Trophoblast cell (in vitro differentiated cells and primary cell): Measurements from ENCODE around the gene LCE3B. TPM values are rescaled to one million over a fixed set of nuclear protein-coding genes. Genes with fewer than 3 reads are reported as not detected.
A peak's percentile ranks its signal among the peaks of the same experiment; 100 is the strongest.

Experiments used
- DNase-seq, 2 donors: peaks; one replicate each; pipeline ENCODE4 v3.0.0-alpha.2; 2016
- H2AFZ ChIP-seq: 2 replicates; pipeline ENCODE4 v1.6.1; 2013; ENCODE audit warnings: low read length, moderate library complexity, mild to moderate bottlenecking; ENCODE audit not compliant: insufficient read depth, poor library complexity
- H2AK5ac ChIP-seq: 2 replicates; pipeline ENCODE4 v1.6.1; 2013; ENCODE audit warnings: mild to moderate bottlenecking, low read length
- H2BK120ac ChIP-seq: 2 replicates; pipeline ENCODE4 v1.6.1; 2013; ENCODE audit warnings: low read length, mild to moderate bottlenecking, moderate library complexity; ENCODE audit not compliant: insufficient read depth, poor library complexity
- H2BK12ac ChIP-seq: 2 replicates; pipeline ENCODE4 v1.6.1; 2013; ENCODE audit warnings: mild to moderate bottlenecking, low read length, moderate library complexity
- H2BK5ac ChIP-seq: 2 replicates; pipeline ENCODE4 v1.6.1; 2013; ENCODE audit warnings: low read length, low read depth, moderate library complexity, mild to moderate bottlenecking; ENCODE audit not compliant: poor library complexity
- H3K14ac ChIP-seq: 2 replicates; pipeline ENCODE4 v1.6.1; 2013; ENCODE audit warnings: mild to moderate bottlenecking, low read length
- H3K18ac ChIP-seq: 2 replicates; pipeline ENCODE4 v1.6.1; 2013; ENCODE audit warnings: mild to moderate bottlenecking, low read length
- H3K23ac ChIP-seq: 2 replicates; pipeline ENCODE4 v1.6.1; 2013; ENCODE audit warnings: low read length
- H3K27ac ChIP-seq: 2 replicates; pipeline ENCODE4 v1.5.1; 2013; ENCODE audit warnings: low read depth, mild to moderate bottlenecking, inconsistent platforms, low read length, moderate library complexity
- H3K27me3 ChIP-seq: 2 replicates; pipeline ENCODE4 v1.6.1; 2013; ENCODE audit warnings: inconsistent platforms, mild to moderate bottlenecking, low read length, moderate library complexity; ENCODE audit not compliant: insufficient read depth
- H3K36me3 ChIP-seq, 2 experiments: 1 replicate in 1 of 2; 2 replicates in 1 of 2; pipeline ENCODE4 v1.6.1; 2013; ENCODE audit warnings: low read length in 2 of 2, mild to moderate bottlenecking in 2 of 2, moderate library complexity in 1 of 2; ENCODE audit not compliant: insufficient read depth in 2 of 2, control insufficient read depth in 1 of 2
- H3K4ac ChIP-seq: 2 replicates; pipeline ENCODE4 v1.6.1; 2013; ENCODE audit warnings: low read depth, mild to moderate bottlenecking, low read length, moderate library complexity
- H3K4me1 ChIP-seq, 2 experiments: 1 replicate in 1 of 2; 2 replicates in 1 of 2; pipeline ENCODE4 v1.6.1; 2013; ENCODE audit warnings: low read length in 2 of 2, mild to moderate bottlenecking in 2 of 2, moderate library complexity in 1 of 2; ENCODE audit not compliant: insufficient read depth in 2 of 2, control insufficient read depth in 1 of 2
- H3K4me2 ChIP-seq: 2 replicates; pipeline ENCODE4 v1.6.1; 2013; ENCODE audit warnings: inconsistent platforms, mild to moderate bottlenecking, low read length, moderate library complexity
- H3K4me3 ChIP-seq: 2 replicates; pipeline ENCODE4 v1.5.1; 2013; ENCODE audit warnings: mild to moderate bottlenecking, low read depth, low read length, inconsistent platforms
- H3K79me1 ChIP-seq: one replicate; pipeline ENCODE4 v1.6.1; 2013; ENCODE audit warnings: low read length
- H3K79me2 ChIP-seq: 2 replicates; pipeline ENCODE4 v1.6.1; 2013; ENCODE audit warnings: low read length, mild to moderate bottlenecking; ENCODE audit not compliant: control insufficient read depth, insufficient read depth, poor library complexity
- H3K9ac ChIP-seq: 2 replicates; pipeline ENCODE4 v1.6.1; 2013; ENCODE audit warnings: mild to moderate bottlenecking, low read length
- H3K9me3 ChIP-seq: 2 replicates; pipeline ENCODE4 v1.6.1; 2013; ENCODE audit warnings: low read depth, mild to moderate bottlenecking, control low read depth, inconsistent platforms, low read length; ENCODE audit not compliant: insufficient read depth
- H4K12ac ChIP-seq: 2 replicates; pipeline ENCODE4 v1.6.1; 2013; ENCODE audit warnings: low read depth, mild to moderate bottlenecking, low read length, moderate library complexity
- H4K8ac ChIP-seq: 2 replicates; pipeline ENCODE4 v1.6.1; 2013; ENCODE audit warnings: low read depth, mild to moderate bottlenecking, low read length, moderate library complexity
- H4K91ac ChIP-seq: one replicate; pipeline ENCODE4 v1.6.1; 2013; ENCODE audit warnings: low read depth, mild to moderate bottlenecking, low read length, moderate library complexity
- WGBS: extraction: QIAGEN DNeasy Blood & Tissue Kit; methylation state at CpG from one replicate; pipeline ENCODE4 v1.1.7; 2013; ENCODE audit warnings: missing lambda C conversion rate; ENCODE audit not compliant: insufficient read length, insufficient coverage; ENCODE audit errors: extremely low coverage; 5-methylcytosine and 5-hydroxymethylcytosine counted together
- polyA plus RNA-seq: library from polyadenylated mRNA; stranded (reverse); fragments of 200-250 nt; gene quantifications from 2 replicates; pipeline ENCODE4 v1.2.3, GENCODE V29; 2013

Gene LCE3B
- not detected in 2 replicates for polyA plus RNA-seq

- H3K18ac ChIP-seq, result no peak within 1 kb of the TSS
- H3K4me3 ChIP-seq, result no peak within 1 kb of the TSS
- no peak within 1 kb of the TSS for H3K14ac ChIP-seq
- H3K79me2 ChIP-seq, result no peaks in the 10 kb centered on the region
- WGBS, result no CpG with 5 or more reads among the region's 1 CpG
- no peaks in the 10 kb centered on the region for H3K36me3 ChIP-seq
- H3K27me3 ChIP-seq, result no peaks in the 10 kb centered on the region
- H4K8ac ChIP-seq, result no peak within 1 kb of the TSS
- H2AK5ac ChIP-seq, result no peak within 1 kb of the TSS
- DNase-seq, result no peak
- H3K4ac ChIP-seq, result no peak within 1 kb of the TSS
- H3K9me3 ChIP-seq, result no peaks in the 10 kb centered on the region
- H4K12ac ChIP-seq, result no peak within 1 kb of the TSS
- no peak within 1 kb of the TSS for H3K27ac ChIP-seq
- H2BK12ac ChIP-seq, result no peak within 1 kb of the TSS
- H3K4me2 ChIP-seq, result no peak within 1 kb of the TSS
- H3K79me1 ChIP-seq, result no peaks in the 10 kb centered on the region
- H4K91ac ChIP-seq, result no peak within 1 kb of the TSS
- H2BK5ac ChIP-seq, result no peak within 1 kb of the TSS
- no peaks in the 10 kb centered on the region for H3K4me1 ChIP-seq
- no peak within 1 kb of the TSS for H2BK120ac ChIP-seq
- no peak within 1 kb of the TSS for H2AFZ ChIP-seq
- no peak within 1 kb of the TSS for H3K23ac ChIP-seq
- no peak within 1 kb of the TSS for H3K9ac ChIP-seq
These were observed at the start of gene LCE3B for GRCh38 chr1:152613511-152613910. Gene LCE3B, plus strand, starts transcription at chr1:152613811. Its CDS starts 0 bp downstream, at chr1:152613811.

GRCh38 chr1:152565115-152565514 is 48.5 kb upstream of the LCE3B start:
- H2BK5ac ChIP-seq, result no peak overlapping the region
- H3K27ac ChIP-seq, result no peak overlapping the region
- no peak overlapping the region for H4K8ac ChIP-seq
- no peak overlapping the region for H4K12ac ChIP-seq
- H3K4me1 ChIP-seq, result no peaks in the 10 kb centered on the region
- peaks cover 14% of the 10 kb centered on the region for H3K9me3 ChIP-seq
- no peak overlapping the region for H2BK12ac ChIP-seq
- no peak overlapping the region for H3K4ac ChIP-seq
- H3K79me1 ChIP-seq, result no peaks in the 10 kb centered on the region
- no peak overlapping the region for H2BK120ac ChIP-seq
- H3K36me3 ChIP-seq, result no peaks in the 10 kb centered on the region
- no peaks in the 10 kb centered on the region for H3K27me3 ChIP-seq
- no peak overlapping the region for H3K23ac ChIP-seq
- no CpG with 5 or more reads among the region's 2 CpGs for WGBS
- no peak overlapping the region for H3K14ac ChIP-seq
- no peaks in the 10 kb centered on the region for H3K79me2 ChIP-seq
- H3K9ac ChIP-seq, result no peak overlapping the region
- H3K4me3 ChIP-seq, result no peak overlapping the region
- H3K18ac ChIP-seq, result no peak overlapping the region
- peak in 1 of 2 donors; percentile 0 for DNase-seq
- H2AFZ ChIP-seq, result no peak overlapping the region
- no peak overlapping the region for H4K91ac ChIP-seq
- H2AK5ac ChIP-seq, result no peak overlapping the region
- H3K4me2 ChIP-seq, result no peak overlapping the region

- Histone ChIP-seq H3K4ac (no peak overlapping the region), H3K36me3 (no peaks in the 10 kb centered on the region), H3K14ac (no peak overlapping the region), H3K4me2 (no peak overlapping the region), H2BK5ac (no peak overlapping the region), H3K9me3 (peaks cover 14% of the 10 kb centered on the region), H2AK5ac (no peak overlapping the region), H3K23ac (no peak overlapping the region), H3K4me1 (no peaks in the 10 kb centered on the region), H3K27me3 (no peaks in the 10 kb centered on the region), H2AFZ (no peak overlapping the region), H3K9ac (no peak overlapping the region), H2BK120ac (no peak overlapping the region), H3K79me1 (no peaks in the 10 kb centered on the region), H4K91ac (no peak overlapping the region), H2BK12ac (no peak overlapping the region), H4K8ac (no peak overlapping the region), H3K4me3 (no peak overlapping the region), H3K27ac (no peak overlapping the region), H4K12ac (no peak overlapping the region), H3K18ac (no peak overlapping the region), H3K79me2 (no peaks in the 10 kb centered on the region)
- DNase-seq, result peak in 1 of 2 donors; percentile 0
- no CpG with 5 or more reads among the region's 14 CpGs for WGBS
These were observed 47.9 kb upstream of the LCE3B start for GRCh38 chr1:152565535-152566215.

- peak; percentile 22 to 25 for DNase-seq
- Histone ChIP-seq H2AFZ (no peak within 1 kb of the TSS), H3K23ac (no peak within 1 kb of the TSS), H2AK5ac (no peak within 1 kb of the TSS), H3K18ac (no peak within 1 kb of the TSS), H4K12ac (no peak within 1 kb of the TSS), H3K9ac (no peak within 1 kb of the TSS), H3K4me1 (no peaks in the 10 kb centered on the region), H3K4me3 (no peak within 1 kb of the TSS), H4K8ac (no peak within 1 kb of the TSS), H4K91ac (no peak within 1 kb of the TSS), H3K4ac (no peak within 1 kb of the TSS), H2BK5ac (no peak within 1 kb of the TSS), H3K27me3 (no peaks in the 10 kb centered on the region), H3K36me3 (no peaks in the 10 kb centered on the region), H3K79me2 (no peaks in the 10 kb centered on the region), H3K4me2 (no peak within 1 kb of the TSS), H3K27ac (no peak within 1 kb of the TSS), H3K79me1 (no peaks in the 10 kb centered on the region), H3K9me3 (peaks cover 12% of the 10 kb centered on the region), H2BK12ac (no peak within 1 kb of the TSS), H3K14ac (no peak within 1 kb of the TSS), H2BK120ac (no peak within 1 kb of the TSS)
- no CpG with 5 or more reads among the region's 1 CpG for WGBS
These were observed 46.9 kb upstream of the LCE3B start, which contains the start of gene LCE3E for GRCh38 chr1:152566681-152567080. Gene LCE3E, minus strand, starts transcription at chr1:152566780. Its CDS starts 572 bp downstream, at chr1:152566208.
